Measurements from ENCODE around the gene RTF2.

DNA sequence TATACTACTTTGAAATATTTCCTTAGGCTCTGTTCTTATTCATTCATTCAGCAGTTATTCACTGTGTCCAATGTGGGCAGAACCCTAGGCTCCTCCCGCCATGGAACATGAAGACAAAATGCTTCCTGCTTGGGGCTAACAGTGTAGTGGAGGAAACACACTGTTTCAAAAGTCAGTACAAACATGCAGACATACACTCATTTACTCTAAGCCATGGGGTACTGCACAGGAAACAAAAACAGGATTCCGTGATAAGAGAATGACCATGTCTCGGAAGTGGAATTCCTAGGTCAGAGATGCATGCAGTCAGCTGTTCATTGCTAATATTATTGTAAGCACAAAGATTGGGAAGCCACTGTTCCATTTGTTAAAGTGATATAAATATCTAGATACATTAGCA lies 37.7 kb downstream of the RTF2 start:
- TF ChIP-seq, protein P1, sequence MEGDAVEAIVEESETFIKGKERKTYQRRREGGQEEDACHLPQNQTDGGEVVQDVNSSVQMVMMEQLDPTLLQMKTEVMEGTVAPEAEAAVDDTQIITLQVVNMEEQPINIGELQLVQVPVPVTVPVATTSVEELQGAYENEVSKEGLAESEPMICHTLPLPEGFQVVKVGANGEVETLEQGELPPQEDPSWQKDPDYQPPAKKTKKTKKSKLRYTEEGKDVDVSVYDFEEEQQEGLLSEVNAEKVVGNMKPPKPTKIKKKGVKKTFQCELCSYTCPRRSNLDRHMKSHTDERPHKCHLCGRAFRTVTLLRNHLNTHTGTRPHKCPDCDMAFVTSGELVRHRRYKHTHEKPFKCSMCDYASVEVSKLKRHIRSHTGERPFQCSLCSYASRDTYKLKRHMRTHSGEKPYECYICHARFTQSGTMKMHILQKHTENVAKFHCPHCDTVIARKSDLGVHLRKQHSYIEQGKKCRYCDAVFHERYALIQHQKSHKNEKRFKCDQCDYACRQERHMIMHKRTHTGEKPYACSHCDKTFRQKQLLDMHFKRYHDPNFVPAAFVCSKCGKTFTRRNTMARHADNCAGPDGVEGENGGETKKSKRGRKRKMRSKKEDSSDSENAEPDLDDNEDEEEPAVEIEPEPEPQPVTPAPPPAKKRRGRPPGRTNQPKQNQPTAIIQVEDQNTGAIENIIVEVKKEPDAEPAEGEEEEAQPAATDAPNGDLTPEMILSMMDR (IDR thresholded peaks at IDR 0.05; ENCODE audit: low read length), result no peak
- no peak for TF ChIP-seq EZH2 (optimal IDR thresholded peaks at IDR 0.05; ENCODE audit: low read depth, low read length)

Data from MM.1S (cell line).